Heart left ventricle (tissue), 16 donors: Measurements from ENCODE around the gene THAP3. TPM values are rescaled to one million over a fixed set of nuclear protein-coding genes. Genes with fewer than 3 reads are reported as not detected.

ENCODE experiments used
- ATAC-seq, 4 donors: fragments of 200-7000 bp; cut with Tn5 transposase; one replicate each; pipeline ENCODE4 v1.9.1; 2020 to 2022; ENCODE audit warnings: moderate library complexity in 4 of 4, mild to moderate bottlenecking in 3 of 4, moderate number of reproducible peaks in 1 of 4
- DNase-seq, 5 donors: peaks; one replicate each; pipeline ENCODE4 v3.0.0-alpha.2; 2020
- H3K27ac ChIP-seq, 12 donors: fragments of 200-600 bp; sonication (generic) in 4 of 12; one replicate each; pipeline versions ENCODE4 v1.5.0 to v1.8.0; 2016 to 2022; ENCODE audit warnings: mild to moderate bottlenecking in 2 of 12
- H3K27me3 ChIP-seq, 9 donors: fragments of 200-600 bp; sonication (generic) in 2 of 9; one replicate each; pipeline versions ENCODE4 v1.5.1 to v1.8.0; 2016 to 2022; ENCODE audit warnings: mild to moderate bottlenecking in 3 of 9
- H3K36me3 ChIP-seq, 9 donors: fragments of 200-600 bp; sonication (generic) in 2 of 9; one replicate each; pipeline versions ENCODE4 v1.5.0 to v1.8.0; 2018 to 2022; ENCODE audit warnings: mild to moderate bottlenecking in 2 of 9
- H3K4me1 ChIP-seq, 12 donors: fragments of 200-600 bp; sonication (generic) in 4 of 12; one replicate each; pipeline versions ENCODE4 v1.5.0 to v1.8.0; 2016 to 2022; ENCODE audit warnings: mild to moderate bottlenecking in 3 of 12
- H3K4me3 ChIP-seq, 12 donors: fragments of 200-600 bp; sonication (generic) in 4 of 12; one replicate each; pipeline versions ENCODE4 v1.5.0 to v1.8.0; 2017 to 2022; ENCODE audit warnings: mild to moderate bottlenecking in 9 of 12, moderate library complexity in 4 of 12
- H3K9me3 ChIP-seq, 12 donors: fragments of 200-600 bp; sonication (generic) in 4 of 12; one replicate each; pipeline versions ENCODE4 v1.5.0 to v1.8.0; 2016 to 2022; ENCODE audit warnings: mild to moderate bottlenecking in 1 of 12
- CTCF ChIP-seq, 12 donors: fragments of 200-600 bp; sonication (generic) in 4 of 12; IDR thresholded peaks; one replicate each; pipeline versions ENCODE4 v1.5.0 to v1.8.0; 2018 to 2022; ENCODE audit warnings: antibody characterized with exemption in 12 of 12, mild to moderate bottlenecking in 5 of 12
- POLR2A ChIP-seq, 2 donors: fragments of 450-650 bp; IDR thresholded peaks; one replicate each; pipeline ENCODE4 v1.6.1; 2017; ENCODE audit warnings: antibody characterized with exemption in 2 of 2, mild to moderate bottlenecking in 2 of 2, moderate library complexity in 2 of 2
- WGBS, 4 donors: extraction: QIAGEN DNeasy Blood & Tissue Kit in 2 of 4; methylation state at CpG; one replicate each; pipeline versions ENCODE4 v1.1.5 to v1.1.7; 2013 to 2018; 5-methylcytosine and 5-hydroxymethylcytosine counted together
- intact Hi-C, 10 donors: fragments of 100-400 bp; cut with DNase I; formaldehyde crosslinking; loops; one replicate each; pipeline versions ENCODE4 v1.11.1 to v1.14.2; 2022
- polyA plus RNA-seq, 2 donors: library from polyadenylated mRNA; stranded (reverse); fragments of 200-250 nt; gene quantifications; one replicate each; pipeline ENCODE4 v1.2.3, GENCODE V29; 2013
- total RNA-seq, 9 donors: library from RNA; depleted of rRNA in 2 of 9; stranded (reverse); fragments of >200 nt in 2 of 9; fragmentation: NEBNext Ultra II Directional in 3 of 9; extraction: Animal tissue kit (Norgen Biotek cat#: 25700) in 3 of 9; gene quantifications; one replicate each; pipeline versions ENCODE4 v1.1.0 to v1.2.4, GENCODE V29; 2016 to 2023
- donor health status: ischemic (EF 13 %, LVEDD 7.1; RV severe dilation, severe dysfunction).
- donor health status: healthy with polysubstance abuse.
- donor health status: DM: no; HTN: yes; CAD: no.
- donor health status: DM: no; HTN: no; CAD: no.
- donor health status: ischemic (EF 25% LVEDD 6.9; RV normal size, moderate dysfunction).
- donor health status: ischemic (EF 25% LVEDD 5.7; RV mildly dilated, moderate dysfunction).
- donor health status: healthy.
- donor health status: DM: yes; HTN: yes; CAD: no.
- donor health status: ischemic (EF 35%, LVEDD 5.7; RV mildly dilated, moderate dysfunction).
- donor health status: nonischemic (EF 11% LVEDD 7.7; RV severe dilation, severe dysfunction).
- donor health status: DM: yes; HTN: yes; CAD: no.
- donor health status: PGD.
- donor health status: ischemic (EF 29% LVEDD 5.4; RV normal size, mild dysfunction).
- donor health status: nonischemic (EF 23%, LVEDD 6.1; RV moderate dilation, normal function).

Gene THAP3
- total and polyA plus RNA-seq, 11 donors: 7.5 to 22.1 (median 14.0) TPM

DNA sequence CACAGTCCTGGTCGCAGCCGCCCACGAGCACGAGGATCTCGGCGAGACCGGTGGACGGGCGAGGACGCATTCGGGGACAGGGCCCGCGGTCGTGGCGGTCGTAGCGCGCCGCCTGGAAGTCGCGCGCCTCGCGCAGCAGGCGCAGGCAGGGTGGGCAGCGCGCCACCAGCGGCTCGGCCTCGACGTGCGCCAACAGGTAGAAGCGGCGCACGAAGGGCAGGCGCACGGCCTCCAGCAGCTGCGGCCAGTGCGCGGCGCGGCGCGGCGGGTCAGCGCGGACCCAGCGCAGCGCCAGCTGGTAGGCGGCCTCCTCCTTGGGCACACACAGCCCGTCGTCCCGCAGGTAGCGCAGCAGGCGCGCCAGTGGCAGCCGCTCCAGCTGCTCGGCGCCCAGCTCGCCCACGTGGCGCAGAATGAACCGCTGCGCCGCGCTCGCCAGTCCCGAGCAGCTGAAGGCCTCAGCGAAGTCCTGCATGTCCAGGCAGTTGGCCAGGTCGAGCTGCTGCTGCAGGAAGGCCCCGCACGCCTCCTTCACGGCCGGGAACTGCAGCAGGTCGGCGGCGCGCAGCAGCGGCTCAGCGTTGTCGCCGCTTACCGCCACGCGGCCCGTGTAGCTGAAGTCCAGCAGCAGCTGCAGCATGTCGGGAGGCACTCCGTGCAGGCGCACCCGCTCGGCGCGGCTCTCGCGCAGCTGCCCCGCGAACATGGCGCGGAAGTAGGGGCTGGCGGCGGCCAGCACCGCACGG is 22.6 kb upstream of the THAP3 start:
- ATAC-seq: peak in 2 of 4 donors; percentile 25 to 43
- intact Hi-C loops: loop anchor here in 3 of 10 donors (1.0 to 5.0 kb wide), 5 partner anchors 10 to 100 kb away; partner anchors contain the start of genes THAP3 (in 2 of the 3), DNAJC11 (in 1 of the 3) and NOL9 (in 1 of the 3)
- no peaks in the 10 kb centered on the region for H3K9me3 ChIP-seq
- 0 to 1% (median 0%) methylated on average over 13 to 103 of the region's 103 CpGs for WGBS, 4 donors
- peak overlapping the region; percentile 72 to 96 (median 86) for H3K4me3 ChIP-seq
- peak in 3 of 5 donors; percentile 52 to 67 (median 67) for DNase-seq
- H3K4me1 ChIP-seq: peaks cover 18 to 68% (median 58%) of the 10 kb centered on the region in 12 donors
- no peak for TF ChIP-seq POLR2A (IDR thresholded peaks at IDR 0.05)
- no peak for TF ChIP-seq CTCF (IDR thresholded peaks at IDR 0.05)
- H3K36me3 ChIP-seq: peaks cover 0 to 24% (median 20%) of the 10 kb centered on the region in 9 donors
- no peaks in the 10 kb centered on the region for H3K27me3 ChIP-seq
- peak overlapping the region; percentile 92 to 100 (median 99) for H3K27ac ChIP-seq

GRCh38 chr1:6602669-6603237 is 21.9 kb upstream of the THAP3 start, which contains the start of gene KLHL21:
TSS of gene KLHL21 (minus strand) at chr1:6602869. CDS start at chr1:6602817, 52 bp downstream.
- H3K9me3 ChIP-seq: no peaks in the 10 kb centered on the region
- H3K27me3 ChIP-seq: no peaks in the 10 kb centered on the region
- H3K36me3 ChIP-seq: peaks cover 0 to 17% (median 14%) of the 10 kb centered on the region in 9 donors
- TF ChIP-seq POLR2A (IDR thresholded peaks at IDR 0.05) (peak; percentile 70 to 97), CTCF (IDR thresholded peaks at IDR 0.05) (no peak)
- peak within 1 kb of the TSS; percentile 72 to 96 (median 86) for H3K4me3 ChIP-seq
- peak within 1 kb of the TSS; percentile 92 to 100 (median 99) for H3K27ac ChIP-seq
- intact Hi-C loops: loop anchor here in 2 of 10 donors (1.0 to 5.0 kb wide), 4 partner anchors 10 to 100 kb away; partner anchors contain the start of genes DNAJC11 (in 1 of the 2), NOL9 (in 1 of the 2) and THAP3 (in 1 of the 2)
- peak; percentile 46 to 85 (median 74) for ATAC-seq
- WGBS, 4 donors: 0 to 1% (median 0%) methylated on average over 14 to 84 of the region's 84 CpGs
- peak; percentile 92 to 96 (median 94) for DNase-seq
- H3K4me1 ChIP-seq: peaks cover 18 to 61% (median 52%) of the 10 kb centered on the region in 12 donors

GRCh38 chr1:6603238-6603914 is 21.3 kb upstream of the THAP3 start:
- no peaks in the 10 kb centered on the region for H3K27me3 ChIP-seq
- no peaks in the 10 kb centered on the region for H3K9me3 ChIP-seq
- peaks cover 18 to 55% (median 45%) of the 10 kb centered on the region in 12 donors for H3K4me1 ChIP-seq
- ATAC-seq (peak; percentile 4 to 48 (median 28)), DNase-seq (peak in 4 of 5 donors; percentile 65 to 79 (median 71))
- intact Hi-C loops: loop anchor here in 1 of 10 donors (2.0 to 5.0 kb wide), 2 partner anchors 21 to 99 kb away; partner anchors contain the start of genes DNAJC11 and THAP3
- no peak for TF ChIP-seq POLR2A (IDR thresholded peaks at IDR 0.05)
- no peak for TF ChIP-seq CTCF (IDR thresholded peaks at IDR 0.05)
- WGBS, 4 donors: 0 to 2% (median 1%) methylated on average over 36 of the region's 36 CpGs
- H3K4me3 ChIP-seq: peak overlapping the region; percentile 72 to 96 (median 86)
- peaks cover 0 to 11% (median 7%) of the 10 kb centered on the region in 9 donors for H3K36me3 ChIP-seq
- peak overlapping the region; percentile 92 to 100 (median 99) for H3K27ac ChIP-seq
